BJ (cell line): ENCODE results near the gene ZNF217. TPM values are rescaled to one million over a fixed set of nuclear protein-coding genes. Genes with fewer than 3 reads are reported as not detected.
A peak's percentile ranks its signal among the peaks of the same experiment; 100 is the strongest.

Experiments
- CTCF ChIA-PET: fragments of 350-600 bp; formaldehyde crosslinking; extraction: SDS; loops from one replicate; lab custom pipeline; 2021; ENCODE audit warnings: antibody characterized with exemption, inconsistent platforms; lab: Yijun Ruan, JAX
- POLR2A ChIA-PET: fragments of 300-600 bp; sonication (Branson Sonifier 250); formaldehyde crosslinking; extraction: SDS; loops from one replicate; lab custom pipeline; 2021; ENCODE audit warnings: antibody characterized with exemption; lab: Charles Lee
- DNase-seq: peaks from one replicate; pipeline ENCODE4 v3.0.0-alpha.2; 2011; ENCODE audit warnings: low read depth
- H3K27me3 ChIP-seq: 2 replicates; pipeline ENCODE4 v1.6.0; 2011; ENCODE audit warnings: low read length; ENCODE audit not compliant: control insufficient read depth, insufficient read depth
- H3K36me3 ChIP-seq: 2 replicates; pipeline ENCODE4 v1.5.1; 2011; ENCODE audit warnings: low read length; ENCODE audit not compliant: control insufficient read depth, insufficient read depth
- H3K4me3 ChIP-seq: 2 replicates; pipeline ENCODE4 v1.5.1; 2011; ENCODE audit warnings: low read depth, mild to moderate bottlenecking, control low read depth, low read length
- CTCF ChIP-seq: IDR thresholded peaks from 2 replicates; pipeline ENCODE4 v1.5.1; 2011; ENCODE audit warnings: low read depth, mild to moderate bottlenecking, control low read depth, inconsistent platforms, low read length, moderate library complexity; ENCODE audit not compliant: insufficient read depth
- polyA plus RNA-seq: library from polyadenylated mRNA; depleted of rRNA; stranded (reverse); fragments of >200 nt; gene quantifications from 2 replicates; pipeline ENCODE4 v1.2.3, GENCODE V29; 2011

The ZNF217 gene
- polyA plus RNA-seq, 1 experiment, result 9.4 TPM

GRCh38 chr20:53579266-53579580, 14.4 kb downstream of the ZNF217 start:
- POLR2A ChIA-PET, result no interaction called here
- CTCF ChIA-PET, result interaction anchor here (0.7 to 4.8 kb wide), 15 partner anchors 10 to 512 kb away, joined by 3 to 24 read pairs (median 3); no protein-coding TSS in a partner anchor
- H3K36me3 ChIP-seq, result peaks cover 30% of the 10 kb centered on the region
- no peak for DNase-seq
- no peak for TF ChIP-seq CTCF
- no peaks in the 10 kb centered on the region for H3K27me3 ChIP-seq
- H3K4me3 ChIP-seq, result 0 out of 2 replicates have a peak overlapping the region, but pooled peaks have one; percentile 15

- H3K27me3 ChIP-seq, result no peaks in the 10 kb centered on the region
- ChIA-PET POLR2A (no interaction called here), CTCF (interaction anchor here (0.6 to 4.8 kb wide), 15 partner anchors 9 to 361 kb away, joined by 3 to 24 read pairs (median 5); no protein-coding TSS in a partner anchor)
- H3K36me3 ChIP-seq, result peaks cover 34% of the 10 kb centered on the region
- 0 out of 2 replicates have a peak overlapping the region, but pooled peaks have one; percentile 15 for H3K4me3 ChIP-seq
- peak; percentile 48 for DNase-seq
- peak; percentile 72 for TF ChIP-seq CTCF
These were observed 15.0 kb downstream of the ZNF217 start for GRCh38 chr20:53578492-53579222.

- no peak for DNase-seq
- no peak for TF ChIP-seq CTCF
- no peak overlapping the region for H3K4me3 ChIP-seq
- POLR2A ChIA-PET, result no interaction called here
- H3K27me3 ChIP-seq, result no peaks in the 10 kb centered on the region
- CTCF ChIA-PET, result interaction anchor here (1.5 to 1.8 kb wide), 3 partner anchors 159 to 363 kb away, joined by 6 to 12 read pairs (median 7); no protein-coding TSS in a partner anchor
- peaks cover 34% of the 10 kb centered on the region for H3K36me3 ChIP-seq
These were observed 16.9 kb downstream of the ZNF217 start for GRCh38 chr20:53576586-53577318.

- Histone ChIP-seq H3K4me3 (no peak overlapping the region), H3K36me3 (peaks cover 30% of the 10 kb centered on the region), H3K27me3 (no peaks in the 10 kb centered on the region)
- DNase-seq, result no peak
- POLR2A ChIA-PET, result no interaction called here
- CTCF ChIA-PET, result interaction anchor here (1.5 kb wide), 1 partner anchor 340 kb away, joined by 6 read pairs; no protein-coding TSS in a partner anchor
- TF ChIP-seq CTCF, result no peak
These were observed 17.5 kb downstream of the ZNF217 start for GRCh38 chr20:53576195-53576580.
